Endothelial cell of umbilical vein (primary cell): ENCODE data around the gene ZNF438. TPM values are rescaled to one million over a fixed set of nuclear protein-coding genes. Genes with fewer than 3 reads are reported as not detected.
A peak's percentile ranks its signal among the peaks of the same experiment; 100 is the strongest.

ENCODE experiments used
- BruUV-seq: library from RNA; stranded (reverse); fragments of 400-500 nt; replicated peaks from 2 replicates; lab custom pipeline; 2021; lab: Mats Ljungman, UMichigan
- CTCF ChIA-PET: fragments of 300-600, 350-600 bp; sonication (Branson Sonifier 250); formaldehyde crosslinking; loops from one replicate; lab custom pipeline; 2021; ENCODE audit warnings: antibody characterized with exemption, inconsistent platforms; lab: Charles Lee
- POLR2A ChIA-PET: fragments of 300-600, 350-600 bp; sonication (Branson Sonifier 250); formaldehyde crosslinking; loops from one replicate; lab custom pipeline; 2021; ENCODE audit warnings: antibody characterized with exemption, inconsistent platforms; lab: Charles Lee
- DNase-seq: peaks from one replicate; pipeline ENCODE4 v3.0.0-alpha.2; 2011; ENCODE audit warnings: low read depth, low spot score
- FAIRE-seq: peaks from 2 replicates; lab custom pipeline; 2011; peaks lifted over from hg19 to GRCh38; lab: Jason Lieb, UNC
- H2AFZ ChIP-seq: 2 replicates; pipeline ENCODE4 v1.6.0; 2012; ENCODE audit warnings: low read depth, low read length, control low read depth, inconsistent platforms
- H3K27ac ChIP-seq: 2 replicates; pipeline ENCODE4 v1.5.1; 2011; ENCODE audit warnings: low read depth, mild to moderate bottlenecking, control low read depth, low read length, moderate library complexity; ENCODE audit not compliant: insufficient read depth
- H3K27me3 ChIP-seq, 2 experiments: 2 replicates each; pipeline versions ENCODE4 v1.6.0 to v1.6.1; 2011; ENCODE audit warnings: low read length in 2 of 2, mixed read lengths in 1 of 2; ENCODE audit not compliant: control insufficient read depth in 2 of 2, insufficient read depth in 2 of 2
- H3K36me3 ChIP-seq, 2 experiments: 2 replicates in 1 of 2; 3 replicates in 1 of 2; pipeline ENCODE4 v1.5.1; 2011; ENCODE audit warnings: low read length in 2 of 2, mild to moderate bottlenecking in 1 of 2, moderate library complexity in 1 of 2; ENCODE audit not compliant: control insufficient read depth in 2 of 2, insufficient read depth in 2 of 2; ENCODE audit errors: extremely low read depth in 1 of 2
- H3K4me1 ChIP-seq: 3 replicates; pipeline ENCODE4 v1.5.1; 2011; ENCODE audit warnings: mild to moderate bottlenecking, low read length; ENCODE audit not compliant: control insufficient read depth, insufficient read depth; ENCODE audit errors: extremely low read depth
- H3K4me2 ChIP-seq: 2 replicates; pipeline ENCODE4 v1.6.1; 2011; ENCODE audit warnings: low read length, control low read depth, mixed read lengths; ENCODE audit not compliant: insufficient read depth
- H3K4me3 ChIP-seq, 3 experiments: fragments of 200-600 bp in 1 of 3; sonication (generic), shearing (Covaris generic) in 1 of 3; replicated peaks in 1 of 3; 2 replicates each; pipeline ENCODE4 v1.5.1; 2011 to 2016; ENCODE audit warnings: control low read depth in 3 of 3, low read length in 3 of 3, mild to moderate bottlenecking in 2 of 3, inconsistent platforms in 1 of 3, low read depth in 1 of 3, moderate library complexity in 1 of 3; ENCODE audit not compliant: insufficient read depth in 1 of 3
- H3K79me2 ChIP-seq: 2 replicates; pipeline ENCODE4 v1.6.0; 2012; ENCODE audit warnings: low read length, inconsistent platforms; ENCODE audit not compliant: control insufficient read depth, insufficient read depth
- H3K9ac ChIP-seq: replicated peaks from 2 replicates; pipeline ENCODE3; 2011; ENCODE audit warnings: low read length, control low read depth; ENCODE audit not compliant: insufficient read depth; ENCODE audit errors: extremely low read depth
- H3K9me1 ChIP-seq: replicated peaks from 3 replicates; pipeline ENCODE4 v1.6.0; 2011; ENCODE audit warnings: mild to moderate bottlenecking, low read length; ENCODE audit not compliant: control insufficient read depth, insufficient read depth; ENCODE audit errors: extremely low read depth
- H3K9me3 ChIP-seq: replicated peaks from 2 replicates; pipeline ENCODE4 v1.5.1; 2012; ENCODE audit warnings: low read length, inconsistent platforms; ENCODE audit not compliant: control insufficient read depth, insufficient read depth
- H4K20me1 ChIP-seq: replicated peaks from 2 replicates; pipeline ENCODE3; 2011; ENCODE audit warnings: mild to moderate bottlenecking, low read length; ENCODE audit not compliant: control insufficient read depth, insufficient read depth; ENCODE audit errors: extremely low read depth
- CTCF ChIP-seq, 2 donors: IDR thresholded peaks; 1 replicate in 1 of 2; 2 replicates in 1 of 2; pipeline ENCODE4 v1.5.1; 2011; ENCODE audit warnings: low read length in 2 of 2, mild to moderate bottlenecking in 2 of 2, moderate library complexity in 2 of 2, control low read depth in 1 of 2, inconsistent platforms in 1 of 2, low read depth in 1 of 2; ENCODE audit not compliant: insufficient read depth in 1 of 2; ENCODE audit errors: extremely low read depth in 1 of 2
- EZH2 ChIP-seq: IDR thresholded peaks from 2 replicates; pipeline ENCODE4 v1.6.1; 2012; ENCODE audit warnings: borderline replicate concordance, low read depth, mild to moderate bottlenecking, moderate library complexity, low read length, inconsistent platforms; ENCODE audit not compliant: severe bottlenecking
- FOS ChIP-seq: IDR thresholded peaks from 2 replicates; pipeline ENCODE4 v1.6.1; 2011; ENCODE audit warnings: mild to moderate bottlenecking, low read length, moderate library complexity, borderline replicate concordance; ENCODE audit not compliant: insufficient read depth
- GATA2 ChIP-seq: IDR thresholded peaks from 2 replicates; pipeline ENCODE4 v1.7.0; 2011; ENCODE audit warnings: low read depth, mild to moderate bottlenecking, moderate library complexity, mixed read lengths, low read length; ENCODE audit not compliant: insufficient read length, insufficient read depth
- JUN ChIP-seq: IDR thresholded peaks from 2 replicates; pipeline ENCODE4 v1.6.1; 2011; ENCODE audit warnings: borderline replicate concordance, low read depth; ENCODE audit not compliant: insufficient read length, insufficient read depth
- MAX ChIP-seq: IDR thresholded peaks from 2 replicates; pipeline ENCODE4 v1.6.1; 2011; ENCODE audit not compliant: insufficient read depth, insufficient read length
- MYC ChIP-seq: IDR thresholded peaks from one replicate; pipeline ENCODE4 v1.6.1; 2011; ENCODE audit warnings: mild to moderate bottlenecking, low read depth, low read length
- POLR2A ChIP-seq: IDR thresholded peaks from 2 replicates; pipeline ENCODE4 v1.6.1; 2012; ENCODE audit warnings: low read depth, mild to moderate bottlenecking, control low read depth, low read length
- POLR2AphosphoS5 ChIP-seq: IDR thresholded peaks from 2 replicates; pipeline ENCODE4 v1.6.1; 2012; ENCODE audit warnings: low read depth, mild to moderate bottlenecking, control low read depth, low read length, moderate library complexity; ENCODE audit not compliant: insufficient read depth
- dilution Hi-C: fragments of 300-500 bp; cut with MboI; formaldehyde crosslinking; loops from one replicate; pipeline ENCODE4 v1.15.0; 2019; ENCODE audit warnings: low sequenced_read_pairs; ENCODE audit not compliant: extremely low pct_ligation_motif_present
- intact Hi-C: fragments of 100-400 bp; cut with micrococcal nuclease; formaldehyde crosslinking; loops from one replicate; pipeline ENCODE4 v1.10.0; 2022
- polyA plus RNA-seq, 4 experiments: library from polyadenylated mRNA; depleted of rRNA in 3 of 4; stranded (reverse) in 3 of 4; unstranded in 1 of 4; fragments of >200 nt; gene quantifications; 2 replicates each; pipeline versions ENCODE4 v1.2.1 to v1.2.3, GENCODE V29; 2011 to 2012; ENCODE audit warnings: missing spikeins in 1 of 4
- total RNA-seq: library from RNA; stranded (reverse); gene quantifications from 2 replicates; pipeline ENCODE4 v1.2.3, GENCODE V29; 2021

Gene ZNF438
- total and polyA plus RNA-seq, 2 donors (not counting 3 experiments of a cell fraction or from before 2014, with no cell fraction given), result 7.2 to 15.1 TPM

- no peaks in the 10 kb centered on the region for H3K79me2 ChIP-seq
- BruUV-seq, result TSS peak; percentile 91
- no peak overlapping the region for H2AFZ ChIP-seq
- dilution Hi-C loops (no loop called here), intact Hi-C loops (loop anchor here (1.0 kb wide), 4 partner anchors 8 to 144 kb away; no protein-coding TSS in a partner anchor)
- peaks cover 48% of the 10 kb centered on the region for H3K4me1 ChIP-seq
- FAIRE-seq, result peak; percentile 99
- POLR2A ChIA-PET, result no interaction called here
- H3K9me3 ChIP-seq, result no peaks in the 10 kb centered on the region
- peak overlapping the region; percentile 82 for H3K9ac ChIP-seq
- no peaks in the 10 kb centered on the region for H3K9me1 ChIP-seq
- TF ChIP-seq MAX, result no peak
- TF ChIP-seq POLR2A, result peak; percentile 29
- peak; percentile 90 for TF ChIP-seq JUN
- no peak for TF ChIP-seq EZH2
- TF ChIP-seq GATA2, result peak; percentile 96
- TF ChIP-seq POLR2AphosphoS5, result peak; percentile 86
- TF ChIP-seq FOS, result peak; percentile 87
- no peak for TF ChIP-seq CTCF (IDR thresholded peaks at IDR 0.05; ENCODE audit: extremely low read depth in 1 of 2, insufficient read depth in 1 of 2, low read depth in 1 of 2, low read length in 2 of 2)
- TF ChIP-seq MYC, result no peak
- peak; percentile 98 for DNase-seq
- H3K27ac ChIP-seq, result peak overlapping the region; percentile 94
- H3K4me3 ChIP-seq, result no peak overlapping the region
- H3K27me3 ChIP-seq, result no peaks in the 10 kb centered on the region
- no peaks in the 10 kb centered on the region for H3K36me3 ChIP-seq
- peak overlapping the region; percentile 68 for H3K4me2 ChIP-seq
- H4K20me1 ChIP-seq, result no peaks in the 10 kb centered on the region
- CTCF ChIA-PET, result interaction anchor here (0.8 to 1.4 kb wide), 5 partner anchors 8 to 179 kb away, joined by 3 to 4 read pairs (median 3); no protein-coding TSS in a partner anchor
Observed at GRCh38 chr10:30820261-30820991, 211.2 kb downstream of the ZNF438 start.
